ENCODE data around the gene EMC8. TPM values are rescaled to one million over a fixed set of nuclear protein-coding genes. Genes with fewer than 3 reads are reported as not detected.

EMC8 gene
- total RNA-seq, 2 donors from 2014 or later = 30.2 to 38.8 TPM

GRCh38 chr16:85798283-85798776 lies 1.0 kb downstream of the EMC8 start:
- whole genome bisulfite sequencing = 13% methylated on average over 17 of the region's 17 CpGs
- no peak for DNase-seq (ENCODE audit: low spot score)
- Histone ChIP-seq H3K27ac (no peak overlapping the region), H3K4me3 (peak overlapping the region; percentile 99), H3K36me3 (no peaks in the 10 kb centered on the region), H3K9me3 (no peaks in the 10 kb centered on the region), H3K4me1 (replicated peaks) (peaks cover 7% of the 10 kb centered on the region), H3K27me3 (replicated peaks; ENCODE audit: insufficient read depth) (no peaks in the 10 kb centered on the region)
- intact Hi-C loops (cut with DNase I) = no loop called here
- TF ChIP-seq CTCF (IDR thresholded peaks at IDR 0.05) = no peak
- no peak for TF ChIP-seq POLR2AphosphoS5 (IDR thresholded peaks at IDR 0.05)
- no peak for TF ChIP-seq POLR2A (IDR thresholded peaks at IDR 0.05)

- intact Hi-C loops (cut with DNase I) = no loop called here
- WGBS = 94% methylated on average over 7 of the region's 7 CpGs
- Histone ChIP-seq H3K4me1 (replicated peaks) (peaks cover 7% of the 10 kb centered on the region), H3K9me3 (no peaks in the 10 kb centered on the region), H3K36me3 (no peaks in the 10 kb centered on the region), H3K27ac (no peak overlapping the region), H3K27me3 (replicated peaks; ENCODE audit: insufficient read depth) (no peaks in the 10 kb centered on the region), H3K4me3 (no peak overlapping the region)
- DNase-seq (ENCODE audit: low spot score) = no peak
- no peak for TF ChIP-seq CTCF (IDR thresholded peaks at IDR 0.05)
- no peak for TF ChIP-seq POLR2AphosphoS5 (IDR thresholded peaks at IDR 0.05)
- no peak for TF ChIP-seq POLR2A (IDR thresholded peaks at IDR 0.05)
Observed at GRCh38 chr16:85796599-85796998, 2.7 kb downstream of the EMC8 start.

GRCh38 chr16:85796152-85796551 lies 3.2 kb downstream of the EMC8 start:
- Histone ChIP-seq H3K9me3 (no peaks in the 10 kb centered on the region), H3K4me3 (no peak overlapping the region), H3K27me3 (replicated peaks; ENCODE audit: insufficient read depth) (no peaks in the 10 kb centered on the region), H3K4me1 (replicated peaks) (peaks cover 7% of the 10 kb centered on the region), H3K36me3 (no peaks in the 10 kb centered on the region), H3K27ac (no peak overlapping the region)
- intact Hi-C loops (cut with DNase I) = no loop called here
- DNase-seq (ENCODE audit: low spot score) = no peak
- TF ChIP-seq POLR2A (IDR thresholded peaks at IDR 0.05) = no peak
- TF ChIP-seq CTCF (IDR thresholded peaks at IDR 0.05) = no peak
- TF ChIP-seq POLR2AphosphoS5 (IDR thresholded peaks at IDR 0.05) = no peak
- WGBS = 94% methylated on average over 6 of the region's 6 CpGs

GRCh38 chr16:85794696-85795095 lies 4.6 kb downstream of the EMC8 start:
- peaks cover 7% of the 10 kb centered on the region for H3K4me1 ChIP-seq (replicated peaks)
- H3K27ac ChIP-seq = no peak overlapping the region
- intact Hi-C loops (cut with DNase I) = no loop called here
- 89% methylated on average over 8 of the region's 8 CpGs for WGBS
- TF ChIP-seq POLR2A (IDR thresholded peaks at IDR 0.05) (no peak), CTCF (IDR thresholded peaks at IDR 0.05) (no peak), POLR2AphosphoS5 (IDR thresholded peaks at IDR 0.05) (no peak)
- H3K36me3 ChIP-seq = no peaks in the 10 kb centered on the region
- no peak overlapping the region for H3K4me3 ChIP-seq
- DNase-seq (ENCODE audit: low spot score) = no peak
- no peaks in the 10 kb centered on the region for H3K27me3 ChIP-seq (replicated peaks; ENCODE audit: insufficient read depth)
- H3K9me3 ChIP-seq = no peaks in the 10 kb centered on the region

GRCh38 chr16:85793662-85794298 lies 5.6 kb downstream of the EMC8 start:
- Histone ChIP-seq H3K9me3 (no peaks in the 10 kb centered on the region), H3K4me1 (replicated peaks) (peaks cover 7% of the 10 kb centered on the region), H3K27ac (no peak overlapping the region), H3K36me3 (no peaks in the 10 kb centered on the region), H3K4me3 (no peak overlapping the region), H3K27me3 (replicated peaks; ENCODE audit: insufficient read depth) (no peaks in the 10 kb centered on the region)
- no peak for TF ChIP-seq CTCF (IDR thresholded peaks at IDR 0.05)
- TF ChIP-seq POLR2A (IDR thresholded peaks at IDR 0.05) = no peak
- no peak for TF ChIP-seq POLR2AphosphoS5 (IDR thresholded peaks at IDR 0.05)
- DNase-seq (ENCODE audit: low spot score) = no peak
- 93% methylated on average over 5 of the region's 5 CpGs for WGBS
- intact Hi-C loops (cut with DNase I) = no loop called here
